GM18861 (cell line): ENCODE measurements around the gene DGKH.
"Not testable (repeated sequence)": the region's sequence is repeated elsewhere in the genome, so short reads cannot be mapped to it uniquely, and the experiment has no call there.

ENCODE experiments used
- ATAC-seq: cut with Tn5 transposase; IDR thresholded peaks from one replicate; pipeline ENCODE4 v1.9.1; 2021; ENCODE audit not compliant: unreplicated experiment

The DGKH gene

GRCh38 chr13:42071672-42072419, 23.4 kb downstream of the DGKH start:
- ATAC-seq, result no peak

- ATAC-seq, result no peak
These were observed 25.2 kb downstream of the DGKH start for GRCh38 chr13:42073683-42074082.

GRCh38 chr13:42075517-42075916, 27.1 kb downstream of the DGKH start:
- no peak for ATAC-seq

GRCh38 chr13:42076309-42076713, 27.9 kb downstream of the DGKH start:
- no peak for ATAC-seq

GRCh38 chr13:42078128-42078808, 29.8 kb downstream of the DGKH start:
- ATAC-seq, result no peak

- no peak for ATAC-seq
These were observed 34.8 kb downstream of the DGKH start for GRCh38 chr13:42083138-42083770.

- no peak for ATAC-seq
These were observed 36.3 kb downstream of the DGKH start for GRCh38 chr13:42084722-42085121.

- no peak for ATAC-seq
These were observed 38.1 kb downstream of the DGKH start for GRCh38 chr13:42086582-42086981.

GRCh38 chr13:42094516-42095040, 46.1 kb downstream of the DGKH start:
- no peak for ATAC-seq

- ATAC-seq, result not testable (repeated sequence)
These were observed 47.8 kb downstream of the DGKH start for GRCh38 chr13:42096222-42096621.

GRCh38 chr13:42099962-42100675, 51.7 kb downstream of the DGKH start:
- ATAC-seq, result no peak

GRCh38 chr13:42100960-42101359, 52.5 kb downstream of the DGKH start:
- no peak for ATAC-seq

GRCh38 chr13:42101821-42102585, 53.6 kb downstream of the DGKH start:
- no peak for ATAC-seq

- ATAC-seq, result no peak
These were observed 54.8 kb downstream of the DGKH start for GRCh38 chr13:42102961-42103865.

- ATAC-seq, result no peak
These were observed 58.5 kb downstream of the DGKH start for GRCh38 chr13:42106998-42107397.

- no peak for ATAC-seq
These were observed 59.0 kb downstream of the DGKH start for GRCh38 chr13:42107421-42107820.

GRCh38 chr13:42108217-42108616, 59.8 kb downstream of the DGKH start:
- ATAC-seq, result no peak

GRCh38 chr13:42109957-42110356, 61.5 kb downstream of the DGKH start:
- ATAC-seq, result no peak

GRCh38 chr13:42110410-42111155, 62.1 kb downstream of the DGKH start:
- peak; percentile 48 for ATAC-seq
